HepG2 (cell line): Measurements from ENCODE around the gene TP53I3. TPM values are rescaled to one million over a fixed set of nuclear protein-coding genes. Genes with fewer than 3 reads are reported as not detected.

Experiments used
- FOXC1 ChIP-seq: sonication (generic); formaldehyde crosslinking; IDR thresholded peaks from 2 replicates; pipeline ENCODE4 v1.8.0; 2022; ENCODE audit warnings: mild to moderate bottlenecking, missing genetic modification reagents, borderline replicate concordance
- MEF2D ChIP-seq: sonication (generic); formaldehyde crosslinking; IDR thresholded peaks from 2 replicates; pipeline ENCODE4 v1.5.1; 2020; ENCODE audit warnings: mild to moderate bottlenecking, missing genetic modification reagents
- NAIF1 ChIP-seq: sonication (generic); formaldehyde crosslinking; IDR thresholded peaks from 2 replicates; pipeline ENCODE4 v1.5.0; 2020; ENCODE audit warnings: mild to moderate bottlenecking, missing genetic modification reagents, borderline replicate concordance
- RCOR2 ChIP-seq: IDR thresholded peaks from 2 replicates; pipeline ENCODE4 v1.6.1; 2016; ENCODE audit warnings: missing biosample characterization, missing genetic modification reagents
- SYNCRIP ChIP-seq: fragments of 200-400 bp; formaldehyde crosslinking; IDR thresholded peaks from 2 replicates; pipeline ENCODE4 v1.6.1; 2018; ENCODE audit warnings: mild to moderate bottlenecking, low read depth, low read length; ENCODE audit not compliant: insufficient read depth
- TOPORS ChIP-seq: sonication (generic); formaldehyde crosslinking; IDR thresholded peaks from 2 replicates; pipeline ENCODE4 v1.8.0; 2023; ENCODE audit warnings: mild to moderate bottlenecking, missing genetic modification reagents
- ZMYM4 ChIP-seq: sonication (generic); formaldehyde crosslinking; IDR thresholded peaks from 2 replicates; pipeline ENCODE4 v1.8.1; 2023; ENCODE audit warnings: mild to moderate bottlenecking, missing genetic modification reagents
- ZNF546 ChIP-seq: sonication (generic); formaldehyde crosslinking; conservative IDR thresholded peaks from 2 replicates; pipeline ENCODE4 v1.8.1; 2023; ENCODE audit warnings: mild to moderate bottlenecking, missing genetic modification reagents
- ZNF550 ChIP-seq: sonication (generic); formaldehyde crosslinking; IDR thresholded peaks from 2 replicates; pipeline ENCODE4 v1.4.0; 2020; ENCODE audit warnings: mild to moderate bottlenecking, missing genetic modification reagents, borderline replicate concordance
- ZNF816 ChIP-seq: sonication (generic); formaldehyde crosslinking; IDR thresholded peaks from 2 replicates; pipeline ENCODE4 v1.8.0; 2022; ENCODE audit warnings: missing genetic modification reagents, mild to moderate bottlenecking, borderline replicate concordance
- ZSCAN25 ChIP-seq: sonication (generic); formaldehyde crosslinking; IDR thresholded peaks from 2 replicates; pipeline ENCODE4 v1.8.0; 2022; ENCODE audit warnings: mild to moderate bottlenecking, missing genetic modification reagents
- polyA plus RNA-seq, 8 experiments: library from polyadenylated mRNA; depleted of rRNA in 3 of 8; stranded (reverse) in 7 of 8; unstranded in 1 of 8; fragments of >200 nt; fragmentation: Illumina TruSeq in 4 of 8; extraction: Trizol in 4 of 8; gene quantifications; 2 replicates each; pipeline versions ENCODE4 v1.2.1 to v1.2.3, GENCODE V29; 2011 to 2016; ENCODE audit warnings: low read depth in 4 of 8, missing spikeins in 1 of 8, mixed read lengths in 1 of 8; ENCODE audit not compliant: insufficient read depth in 1 of 8
- total RNA-seq, 5 experiments: library from RNA; depleted of rRNA; stranded (reverse); fragments of >200 nt; fragmentation: Illumina TruSeq; extraction: Trizol; gene quantifications; 2 replicates each; pipeline ENCODE4 v1.2.3, GENCODE V29; 2016; ENCODE audit warnings: low read depth in 1 of 5
- TF ChIP-seq, protein P1 (sequence below): sonication (generic); formaldehyde crosslinking; IDR thresholded peaks from 2 replicates; pipeline ENCODE4 v1.5.0; 2020; ENCODE audit warnings: missing genetic modification reagents
- TF ChIP-seq, protein P2 (sequence below): sonication (generic); formaldehyde crosslinking; IDR thresholded peaks from 2 replicates; pipeline ENCODE4 v1.8.1; 2022; ENCODE audit warnings: mild to moderate bottlenecking, missing genetic modification reagents
- TF ChIP-seq, protein P3 (sequence below): sonication (generic); formaldehyde crosslinking; IDR thresholded peaks from 2 replicates; pipeline ENCODE4 v1.4.0; 2020; ENCODE audit warnings: missing genetic modification reagents
- TF ChIP-seq, protein P4 (sequence below): sonication (generic); formaldehyde crosslinking; IDR thresholded peaks from 2 replicates; pipeline ENCODE4 v1.5.0; 2020; ENCODE audit warnings: mild to moderate bottlenecking, missing genetic modification reagents
- TF ChIP-seq, protein P5 (sequence below): sonication (generic); formaldehyde crosslinking; conservative IDR thresholded peaks from 2 replicates; pipeline ENCODE4 v1.4.0; 2020; ENCODE audit warnings: missing genetic modification reagents
- TF ChIP-seq, protein P6 (sequence below): sonication (generic); formaldehyde crosslinking; IDR thresholded peaks from 2 replicates; pipeline ENCODE4 v1.5.1; 2020; ENCODE audit warnings: missing genetic modification reagents, mild to moderate bottlenecking, borderline replicate concordance

Gene TP53I3
- total and polyA plus RNA-seq, 2 of the 13 experiments (the other 11 are each of a cell fraction or from before 2014, with no cell fraction given): 25.0 to 44.1 TPM

DNA sequence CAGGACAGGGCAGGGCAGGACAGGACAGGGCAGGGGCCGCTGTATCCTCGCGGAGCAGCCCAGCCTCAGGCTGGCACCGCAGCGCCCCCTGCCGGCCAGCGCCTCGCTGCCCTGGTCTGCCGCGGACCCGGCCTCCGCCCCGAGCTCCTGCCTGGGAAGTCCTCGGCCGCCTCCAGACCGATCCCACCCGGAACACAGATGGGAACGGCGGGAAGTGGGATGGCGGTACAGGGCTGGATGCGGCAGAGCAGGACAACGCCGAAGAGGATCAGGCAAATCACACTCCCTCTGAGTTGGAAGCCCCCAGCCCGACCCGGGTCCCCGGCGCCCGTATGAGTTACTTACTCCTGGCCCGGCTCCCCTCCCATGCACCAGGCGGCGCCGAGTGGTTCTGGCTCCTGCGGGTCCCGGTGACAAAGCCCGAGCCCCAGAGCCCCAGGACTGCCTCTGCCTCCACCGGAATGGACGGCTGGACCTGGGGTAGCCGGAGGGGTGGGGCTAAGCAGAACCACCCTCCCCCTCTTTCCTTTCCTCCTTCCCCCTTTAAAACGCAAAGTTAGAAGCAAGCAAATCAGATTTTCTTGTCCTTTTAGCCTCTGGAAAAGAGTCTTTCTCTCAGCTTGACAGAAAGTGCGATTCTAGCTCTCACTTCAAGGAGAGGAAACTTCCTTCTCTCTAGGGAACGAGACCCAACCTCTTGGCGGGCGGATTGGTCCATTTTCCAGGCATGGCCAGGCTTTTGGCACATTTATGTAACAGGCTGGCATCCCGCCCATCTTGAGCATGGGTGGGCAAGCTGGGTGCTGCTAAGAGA is at the start of gene TP53I3 (continued):
- TF ChIP-seq, protein P1, sequence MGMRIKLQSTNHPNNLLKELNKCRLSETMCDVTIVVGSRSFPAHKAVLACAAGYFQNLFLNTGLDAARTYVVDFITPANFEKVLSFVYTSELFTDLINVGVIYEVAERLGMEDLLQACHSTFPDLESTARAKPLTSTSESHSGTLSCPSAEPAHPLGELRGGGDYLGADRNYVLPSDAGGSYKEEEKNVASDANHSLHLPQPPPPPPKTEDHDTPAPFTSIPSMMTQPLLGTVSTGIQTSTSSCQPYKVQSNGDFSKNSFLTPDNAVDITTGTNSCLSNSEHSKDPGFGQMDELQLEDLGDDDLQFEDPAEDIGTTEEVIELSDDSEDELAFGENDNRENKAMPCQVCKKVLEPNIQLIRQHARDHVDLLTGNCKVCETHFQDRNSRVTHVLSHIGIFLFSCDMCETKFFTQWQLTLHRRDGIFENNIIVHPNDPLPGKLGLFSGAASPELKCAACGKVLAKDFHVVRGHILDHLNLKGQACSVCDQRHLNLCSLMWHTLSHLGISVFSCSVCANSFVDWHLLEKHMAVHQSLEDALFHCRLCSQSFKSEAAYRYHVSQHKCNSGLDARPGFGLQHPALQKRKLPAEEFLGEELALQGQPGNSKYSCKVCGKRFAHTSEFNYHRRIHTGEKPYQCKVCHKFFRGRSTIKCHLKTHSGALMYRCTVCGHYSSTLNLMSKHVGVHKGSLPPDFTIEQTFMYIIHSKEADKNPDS (CRISPR knock-in tag): no peak; the same call in 1 of the 2 replicates
- TF ChIP-seq, protein P2, sequence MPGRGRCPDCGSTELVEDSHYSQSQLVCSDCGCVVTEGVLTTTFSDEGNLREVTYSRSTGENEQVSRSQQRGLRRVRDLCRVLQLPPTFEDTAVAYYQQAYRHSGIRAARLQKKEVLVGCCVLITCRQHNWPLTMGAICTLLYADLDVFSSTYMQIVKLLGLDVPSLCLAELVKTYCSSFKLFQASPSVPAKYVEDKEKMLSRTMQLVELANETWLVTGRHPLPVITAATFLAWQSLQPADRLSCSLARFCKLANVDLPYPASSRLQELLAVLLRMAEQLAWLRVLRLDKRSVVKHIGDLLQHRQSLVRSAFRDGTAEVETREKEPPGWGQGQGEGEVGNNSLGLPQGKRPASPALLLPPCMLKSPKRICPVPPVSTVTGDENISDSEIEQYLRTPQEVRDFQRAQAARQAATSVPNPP (CRISPR knock-in tag): peak; percentile 98
- TF ChIP-seq FOXC1 (CRISPR knock-in tag) (peak; percentile 28; the same call in 1 of the 2 replicates), ZMYM4 (peak; percentile 78), TOPORS (CRISPR knock-in tag) (peak; percentile 96), ZNF816 (CRISPR knock-in tag) (peak; percentile 89), MEF2D (no peak; the same call in 1 of the 2 replicates), ZNF546 (CRISPR knock-in tag) (no peak; the same call in none of the 2 replicates), ZSCAN25 (peak; percentile 93), RCOR2 (no peak; the same call in 1 of the 2 replicates), NAIF1 (no peak), ZNF550 (CRISPR knock-in tag) (no peak), SYNCRIP (no peak)
- TF ChIP-seq, protein P3, sequence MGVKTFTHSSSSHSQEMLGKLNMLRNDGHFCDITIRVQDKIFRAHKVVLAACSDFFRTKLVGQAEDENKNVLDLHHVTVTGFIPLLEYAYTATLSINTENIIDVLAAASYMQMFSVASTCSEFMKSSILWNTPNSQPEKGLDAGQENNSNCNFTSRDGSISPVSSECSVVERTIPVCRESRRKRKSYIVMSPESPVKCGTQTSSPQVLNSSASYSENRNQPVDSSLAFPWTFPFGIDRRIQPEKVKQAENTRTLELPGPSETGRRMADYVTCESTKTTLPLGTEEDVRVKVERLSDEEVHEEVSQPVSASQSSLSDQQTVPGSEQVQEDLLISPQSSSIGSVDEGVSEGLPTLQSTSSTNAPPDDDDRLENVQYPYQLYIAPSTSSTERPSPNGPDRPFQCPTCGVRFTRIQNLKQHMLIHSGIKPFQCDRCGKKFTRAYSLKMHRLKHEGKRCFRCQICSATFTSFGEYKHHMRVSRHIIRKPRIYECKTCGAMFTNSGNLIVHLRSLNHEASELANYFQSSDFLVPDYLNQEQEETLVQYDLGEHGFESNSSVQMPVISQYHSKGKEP: no peak
- TF ChIP-seq, protein P4, sequence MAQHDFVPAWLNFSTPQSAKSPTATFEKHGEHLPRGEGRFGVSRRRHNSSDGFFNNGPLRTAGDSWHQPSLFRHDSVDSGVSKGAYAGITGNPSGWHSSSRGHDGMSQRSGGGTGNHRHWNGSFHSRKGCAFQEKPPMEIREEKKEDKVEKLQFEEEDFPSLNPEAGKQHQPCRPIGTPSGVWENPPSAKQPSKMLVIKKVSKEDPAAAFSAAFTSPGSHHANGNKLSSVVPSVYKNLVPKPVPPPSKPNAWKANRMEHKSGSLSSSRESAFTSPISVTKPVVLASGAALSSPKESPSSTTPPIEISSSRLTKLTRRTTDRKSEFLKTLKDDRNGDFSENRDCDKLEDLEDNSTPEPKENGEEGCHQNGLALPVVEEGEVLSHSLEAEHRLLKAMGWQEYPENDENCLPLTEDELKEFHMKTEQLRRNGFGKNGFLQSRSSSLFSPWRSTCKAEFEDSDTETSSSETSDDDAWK (CRISPR knock-in tag): no peak
- TF ChIP-seq, protein P5, sequence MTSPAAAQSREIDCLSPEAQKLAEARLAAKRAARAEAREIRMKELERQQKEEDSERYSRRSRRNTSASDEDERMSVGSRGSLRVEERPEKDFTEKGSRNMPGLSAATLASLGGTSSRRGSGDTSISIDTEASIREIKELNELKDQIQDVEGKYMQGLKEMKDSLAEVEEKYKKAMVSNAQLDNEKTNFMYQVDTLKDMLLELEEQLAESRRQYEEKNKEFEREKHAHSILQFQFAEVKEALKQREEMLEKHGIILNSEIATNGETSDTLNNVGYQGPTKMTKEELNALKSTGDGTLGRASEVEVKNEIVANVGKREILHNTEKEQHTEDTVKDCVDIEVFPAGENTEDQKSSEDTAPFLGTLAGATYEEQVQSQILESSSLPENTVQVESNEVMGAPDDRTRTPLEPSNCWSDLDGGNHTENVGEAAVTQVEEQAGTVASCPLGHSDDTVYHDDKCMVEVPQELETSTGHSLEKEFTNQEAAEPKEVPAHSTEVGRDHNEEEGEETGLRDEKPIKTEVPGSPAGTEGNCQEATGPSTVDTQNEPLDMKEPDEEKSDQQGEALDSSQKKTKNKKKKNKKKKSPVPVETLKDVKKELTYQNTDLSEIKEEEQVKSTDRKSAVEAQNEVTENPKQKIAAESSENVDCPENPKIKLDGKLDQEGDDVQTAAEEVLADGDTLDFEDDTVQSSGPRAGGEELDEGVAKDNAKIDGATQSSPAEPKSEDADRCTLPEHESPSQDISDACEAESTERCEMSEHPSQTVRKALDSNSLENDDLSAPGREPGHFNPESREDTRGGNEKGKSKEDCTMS (CRISPR knock-in tag): no peak
- TF ChIP-seq, protein P6, sequence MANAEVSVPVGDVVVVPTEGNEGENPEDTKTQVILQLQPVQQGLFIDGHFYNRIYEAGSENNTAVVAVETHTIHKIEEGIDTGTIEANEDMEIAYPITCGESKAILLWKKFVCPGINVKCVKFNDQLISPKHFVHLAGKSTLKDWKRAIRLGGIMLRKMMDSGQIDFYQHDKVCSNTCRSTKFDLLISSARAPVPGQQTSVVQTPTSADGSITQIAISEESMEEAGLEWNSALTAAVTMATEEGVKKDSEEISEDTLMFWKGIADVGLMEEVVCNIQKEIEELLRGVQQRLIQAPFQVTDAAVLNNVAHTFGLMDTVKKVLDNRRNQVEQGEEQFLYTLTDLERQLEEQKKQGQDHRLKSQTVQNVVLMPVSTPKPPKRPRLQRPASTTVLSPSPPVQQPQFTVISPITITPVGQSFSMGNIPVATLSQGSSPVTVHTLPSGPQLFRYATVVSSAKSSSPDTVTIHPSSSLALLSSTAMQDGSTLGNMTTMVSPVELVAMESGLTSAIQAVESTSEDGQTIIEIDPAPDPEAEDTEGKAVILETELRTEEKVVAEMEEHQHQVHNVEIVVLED (CRISPR knock-in tag): no peak; the same call in 1 of the 2 replicates
